ENCODE results near the gene PDSS2. TPM values are rescaled to one million over a fixed set of nuclear protein-coding genes. Genes with fewer than 3 reads are reported as not detected.

Gene PDSS2
- total RNA-seq, 6 experiments from 2014 or later = 13.3 to 16.9 (median 14.6) TPM

GRCh38 chr6:107244082-107244741 is 215.2 kb downstream of the PDSS2 start:
- Mint-ChIP-seq H3K27me3 (ENCODE audit: insufficient read depth) (no peaks in the 10 kb centered on the region; the same call in 1 of the 2 replicates), H3K4me1 (ENCODE audit: low read depth) (peaks cover 7% of the 10 kb centered on the region), H3K36me3 (ENCODE audit: low read depth) (no peaks in the 10 kb centered on the region), H3K27ac (no peak overlapping the region), H3K4me3 (no peak overlapping the region), H3K9me3 (no peaks in the 10 kb centered on the region)
- no peak for DNase-seq
- TF ChIP-seq CTCF (IDR thresholded peaks at IDR 0.05) = no peak

DNA sequence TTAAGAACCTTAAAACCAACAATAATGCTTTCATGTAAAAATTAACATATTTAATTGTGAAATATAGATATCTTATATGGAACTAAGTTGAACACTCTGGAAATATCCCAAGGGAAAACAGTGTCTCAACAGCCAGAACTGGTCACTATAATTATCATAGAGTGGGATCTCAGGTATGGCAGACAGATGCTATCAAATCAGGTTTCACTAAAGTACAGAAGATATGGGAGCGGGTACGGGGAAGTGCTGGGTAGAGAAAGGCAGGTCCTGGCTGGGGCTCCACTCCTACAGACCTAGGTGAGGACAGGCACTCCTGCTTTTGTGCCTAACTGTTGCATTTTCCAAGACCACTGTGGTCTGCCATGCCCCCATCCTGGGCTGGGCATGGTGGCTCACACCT is 215.9 kb downstream of the PDSS2 start:
- H3K4me1 Mint-ChIP-seq (ENCODE audit: low read depth) = peaks cover 7% of the 10 kb centered on the region
- no peak overlapping the region for H3K27ac Mint-ChIP-seq
- no peaks in the 10 kb centered on the region for H3K9me3 Mint-ChIP-seq
- H3K4me3 Mint-ChIP-seq = no peak overlapping the region
- no peak for DNase-seq
- H3K36me3 Mint-ChIP-seq (ENCODE audit: low read depth) = no peaks in the 10 kb centered on the region
- H3K27me3 Mint-ChIP-seq (ENCODE audit: insufficient read depth) = no peaks in the 10 kb centered on the region; the same call in 1 of the 2 replicates
- TF ChIP-seq CTCF (IDR thresholded peaks at IDR 0.05) = no peak

DNA sequence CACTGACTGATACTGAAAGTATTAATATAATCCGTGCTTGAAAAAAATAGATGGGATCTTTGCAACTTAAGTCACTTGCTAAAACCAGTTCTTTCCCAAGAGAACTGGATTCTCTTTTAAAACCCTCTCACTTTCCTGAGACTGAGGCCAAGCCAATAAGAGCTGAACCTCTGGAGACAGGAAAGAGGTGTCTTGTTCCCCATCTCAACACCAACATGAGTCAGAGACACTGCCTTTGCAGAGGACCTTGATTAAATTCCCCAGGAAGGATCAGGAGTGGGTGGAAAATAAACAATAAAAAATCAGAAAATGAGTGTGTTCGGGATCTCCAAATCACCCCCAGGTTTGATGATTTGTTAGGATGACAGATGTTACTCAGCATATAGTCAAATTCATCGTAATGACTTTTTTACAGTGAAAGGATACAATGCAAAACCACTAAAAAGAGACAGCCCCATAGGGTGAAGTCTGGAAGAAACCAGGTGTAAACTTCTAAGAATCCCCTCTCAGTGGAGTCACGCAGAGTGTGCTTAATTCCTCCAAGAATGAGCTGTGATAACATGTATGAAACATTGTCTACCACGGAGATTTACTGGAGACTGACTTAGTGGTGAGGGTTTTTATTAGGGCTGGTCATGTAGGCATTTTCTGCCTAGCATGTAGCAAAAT is 221.2 kb downstream of the PDSS2 start:
- H3K36me3 Mint-ChIP-seq (ENCODE audit: low read depth) = peaks cover 7% of the 10 kb centered on the region
- H3K27me3 Mint-ChIP-seq (ENCODE audit: insufficient read depth) = no peaks in the 10 kb centered on the region
- no peak for DNase-seq
- no peak overlapping the region for H3K4me3 Mint-ChIP-seq
- TF ChIP-seq CTCF (IDR thresholded peaks at IDR 0.05) = no peak
- no peaks in the 10 kb centered on the region for H3K9me3 Mint-ChIP-seq
- no peak overlapping the region for H3K27ac Mint-ChIP-seq
- H3K4me1 Mint-ChIP-seq (ENCODE audit: low read depth) = peaks cover 19% of the 10 kb centered on the region

- Mint-ChIP-seq H3K9me3 (no peaks in the 10 kb centered on the region), H3K4me3 (no peak overlapping the region), H3K36me3 (ENCODE audit: low read depth) (peaks cover 7% of the 10 kb centered on the region), H3K27ac (no peak overlapping the region), H3K27me3 (ENCODE audit: insufficient read depth) (peaks cover 1% of the 10 kb centered on the region; the same call in 1 of the 2 replicates), H3K4me1 (ENCODE audit: low read depth) (peaks cover 13% of the 10 kb centered on the region)
- no peak for DNase-seq
- TF ChIP-seq CTCF (IDR thresholded peaks at IDR 0.05) = no peak
These were observed 223.9 kb downstream of the PDSS2 start for GRCh38 chr6:107235511-107235910.

DNA sequence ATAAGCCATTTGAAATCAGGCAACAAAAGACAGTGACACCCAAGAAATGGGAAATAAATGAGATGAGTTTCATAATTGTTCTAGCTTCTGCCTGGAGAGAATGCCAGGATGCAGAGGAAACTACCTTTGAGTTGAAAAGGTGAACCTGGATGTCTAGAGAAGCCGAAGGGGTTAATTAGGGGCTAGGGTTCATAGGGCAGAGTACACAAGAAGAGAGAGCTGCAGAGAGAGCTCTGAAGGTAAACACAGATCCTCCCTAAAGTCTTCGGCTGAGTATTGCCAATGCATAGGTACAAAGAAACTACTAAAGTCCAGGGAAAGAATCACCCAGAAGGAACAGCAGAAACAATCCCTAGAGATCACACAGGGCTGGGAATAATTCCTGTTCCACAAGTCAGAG is 224.4 kb downstream of the PDSS2 start:
- Mint-ChIP-seq H3K9me3 (no peaks in the 10 kb centered on the region), H3K36me3 (ENCODE audit: low read depth) (peaks cover 7% of the 10 kb centered on the region), H3K4me3 (no peak overlapping the region), H3K27me3 (ENCODE audit: insufficient read depth) (peaks cover 1% of the 10 kb centered on the region; the same call in 1 of the 2 replicates), H3K27ac (no peak overlapping the region), H3K4me1 (ENCODE audit: low read depth) (peaks cover 13% of the 10 kb centered on the region)
- no peak for TF ChIP-seq CTCF (IDR thresholded peaks at IDR 0.05)
- DNase-seq = no peak

Data from HFFc6 (cell line).